Caco-2 (cell line): Measurements from ENCODE around the gene RIOK3. TPM values are rescaled to one million over a fixed set of nuclear protein-coding genes. Genes with fewer than 3 reads are reported as not detected.
"Not testable (repeated sequence)": the region's sequence is repeated elsewhere in the genome, so short reads cannot be mapped to it uniquely, and the experiment has no call there.

Experiments used
- BruUV-seq: library from RNA; stranded (reverse); fragments of 400-500 nt; replicated peaks from 2 replicates; lab custom pipeline; 2021; lab: Mats Ljungman, UMichigan
- CTCF ChIA-PET: fragments of 300-600 bp; sonication (Branson Sonifier 250); formaldehyde crosslinking; loops from one replicate; lab custom pipeline; 2022; ENCODE audit warnings: antibody characterized with exemption; lab: Charles Lee
- POLR2A ChIA-PET: fragments of 300-600 bp; sonication (Branson Sonifier 250); formaldehyde crosslinking; loops from one replicate; lab custom pipeline; 2022; ENCODE audit warnings: antibody characterized with exemption; lab: Charles Lee
- DNase-seq, 2 experiments: peaks; one replicate each; pipeline versions ENCODE4 v3.0.0 to v3.0.0-alpha.2; 2020 to 2022
- H3K27me3 ChIP-seq: replicated peaks from 2 replicates; pipeline ENCODE4 v1.6.0; 2011; ENCODE audit warnings: low read length; ENCODE audit not compliant: control insufficient read depth, insufficient read depth
- H3K36me3 ChIP-seq: 2 replicates; pipeline ENCODE4 v1.5.1; 2011; ENCODE audit warnings: low read length; ENCODE audit not compliant: control insufficient read depth, insufficient read depth
- H3K4me1 ChIP-seq: fragments of 250-450 bp; sonication (Bioruptor Pico); 2 replicates; pipeline ENCODE4 v1.5.1; 2020; ENCODE audit warnings: mild to moderate bottlenecking
- H3K4me3 ChIP-seq: 2 replicates; pipeline ENCODE4 v1.5.1; 2011; ENCODE audit warnings: low read depth, mild to moderate bottlenecking, control low read depth, low read length
- H3K9me3 ChIP-seq: fragments of 250-450 bp; sonication (Bioruptor Pico); 2 replicates; pipeline ENCODE4 v1.5.1; 2020; ENCODE audit warnings: mild to moderate bottlenecking, moderate library complexity
- H3K27ac Mint-ChIP-seq: one replicate; pipeline ENCODE4 v1.8.0; 2022; ENCODE audit warnings: mixed read lengths; ENCODE audit not compliant: unreplicated experiment
- H3K27me3 Mint-ChIP-seq: one replicate; pipeline ENCODE4 v1.8.0; 2022; ENCODE audit warnings: mixed read lengths; ENCODE audit not compliant: insufficient read depth, unreplicated experiment
- H3K36me3 Mint-ChIP-seq: one replicate; pipeline ENCODE4 v1.8.0; 2022; ENCODE audit warnings: mild to moderate bottlenecking, mixed read lengths; ENCODE audit not compliant: insufficient read depth, unreplicated experiment
- H3K4me1 Mint-ChIP-seq: one replicate; pipeline ENCODE4 v1.8.0; 2022; ENCODE audit warnings: low read depth, mixed read lengths; ENCODE audit not compliant: unreplicated experiment
- H3K4me3 Mint-ChIP-seq: one replicate; pipeline ENCODE4 v1.8.0; 2022; ENCODE audit warnings: mild to moderate bottlenecking, moderate library complexity, mixed read lengths; ENCODE audit not compliant: unreplicated experiment
- H3K9me3 Mint-ChIP-seq: one replicate; pipeline ENCODE4 v1.8.0; 2022; ENCODE audit warnings: mixed read lengths; ENCODE audit not compliant: unreplicated experiment
- CTCF ChIP-seq, 2 experiments: fragments of 200-600 bp in 1 of 2; IDR thresholded peaks; 1 replicate in 1 of 2; 2 replicates in 1 of 2; pipeline versions ENCODE4 v1.5.1 to v1.8.0; 2011 to 2022; ENCODE audit warnings: antibody characterized with exemption in 1 of 2, control low read depth in 1 of 2, inconsistent platforms in 1 of 2, low read depth in 1 of 2, low read length in 1 of 2, mild to moderate bottlenecking in 1 of 2, moderate library complexity in 1 of 2; ENCODE audit not compliant: insufficient read depth in 1 of 2, severe bottlenecking in 1 of 2, unreplicated experiment in 1 of 2
- intact Hi-C: fragments of 100-400 bp; cut with micrococcal nuclease; formaldehyde crosslinking; loops from one replicate; pipeline ENCODE4 v1.10.0; 2022; ENCODE audit not compliant: unreplicated experiment
- total RNA-seq: library from RNA; stranded (reverse); gene quantifications from 2 replicates; pipeline ENCODE4 v1.2.3, GENCODE V29; 2022

RIOK3 gene
- total RNA-seq, 1 experiment from 2014 or later, result 32.4 TPM

- ChIA-PET POLR2A (no interaction called here), CTCF (no interaction called here)
- Mint-ChIP-seq H3K27me3 (no peaks in the 10 kb centered on the region), H3K9me3 (no peaks in the 10 kb centered on the region), H3K36me3 (no peaks in the 10 kb centered on the region), H3K4me3 (no peak overlapping the region), H3K4me1 (no peaks in the 10 kb centered on the region), H3K27ac (no peak overlapping the region)
- Histone ChIP-seq H3K4me1 (no peaks in the 10 kb centered on the region), H3K9me3 (no peaks in the 10 kb centered on the region), H3K36me3 (no peaks in the 10 kb centered on the region), H3K27me3 (no peaks in the 10 kb centered on the region), H3K4me3 (no peak overlapping the region)
- BruUV-seq, result no TSS peak
- intact Hi-C loops, result no loop called here
- TF ChIP-seq CTCF (IDR thresholded peaks at IDR 0.05; ENCODE audit: insufficient read depth in 1 of 2, low read depth in 1 of 2, low read length in 1 of 2, severe bottlenecking in 1 of 2, unreplicated experiment in 1 of 2), result no peak
- DNase-seq, result no peak
These were observed 32.3 kb downstream of the RIOK3 start for GRCh38 chr18:23485386-23485785.

- Histone ChIP-seq H3K27me3 (no peaks in the 10 kb centered on the region), H3K4me3 (no peak overlapping the region), H3K4me1 (no peaks in the 10 kb centered on the region), H3K36me3 (no peaks in the 10 kb centered on the region), H3K9me3 (no peaks in the 10 kb centered on the region)
- Mint-ChIP-seq H3K4me3 (no peak overlapping the region), H3K4me1 (no peaks in the 10 kb centered on the region), H3K36me3 (no peaks in the 10 kb centered on the region), H3K9me3 (no peaks in the 10 kb centered on the region), H3K27me3 (no peaks in the 10 kb centered on the region), H3K27ac (no peak overlapping the region)
- TF ChIP-seq CTCF (IDR thresholded peaks at IDR 0.05; ENCODE audit: insufficient read depth in 1 of 2, low read depth in 1 of 2, low read length in 1 of 2, severe bottlenecking in 1 of 2, unreplicated experiment in 1 of 2), result no peak
- intact Hi-C loops, result no loop called here
- POLR2A ChIA-PET, result no interaction called here
- DNase-seq, result no peak
- no TSS peak for BruUV-seq
- CTCF ChIA-PET, result interaction anchor here (0.5 to 1.4 kb wide), 2 partner anchors 11 to 12 kb away, joined by 3 to 7 read pairs; no protein-coding TSS in a partner anchor
These were observed 34.9 kb downstream of the RIOK3 start for GRCh38 chr18:23487738-23488570.

GRCh38 chr18:23489586-23489985, 36.5 kb downstream of the RIOK3 start:
- H3K27ac Mint-ChIP-seq, BruUV-seq, H3K4me3 Mint-ChIP-seq, H3K4me1 Mint-ChIP-seq, H3K9me3 ChIP-seq, intact Hi-C loops, POLR2A ChIA-PET, H3K36me3 Mint-ChIP-seq, H3K4me1 ChIP-seq, H3K9me3 Mint-ChIP-seq, H3K27me3 ChIP-seq, H3K36me3 ChIP-seq, DNase-seq, H3K27me3 Mint-ChIP-seq, CTCF ChIA-PET, H3K4me3 ChIP-seq: not testable (repeated sequence)
